Central memory CD8-positive, alpha-beta T cell (primary cell): ENCODE results near the gene ARVCF.
A peak's percentile ranks its signal among the peaks of the same experiment; 100 is the strongest.

Source experiments
- ATAC-seq: fragments of 150-1000 bp; cut with Tn5 transposase; replicated peaks from 2 replicates; pipeline ENCODE4 v1.10.0; 2022; ENCODE audit warnings: mild to moderate bottlenecking, moderate FRiP score, moderate number of reproducible peaks; ENCODE audit not compliant: poor library complexity, severe bottlenecking; ENCODE audit errors: extremely low read depth
- DNase-seq, 2 donors: peaks; one replicate each; pipeline ENCODE4 v3.0.0; 2021; ENCODE audit warnings: low spot score in 2 of 2
- H3K27ac Mint-ChIP-seq: one replicate; pipeline ENCODE4 v1.8.0; 2022; ENCODE audit warnings: low read depth, mild to moderate bottlenecking, moderate library complexity, mixed read lengths
- H3K27me3 Mint-ChIP-seq: one replicate; pipeline ENCODE4 v1.8.0; 2022; ENCODE audit warnings: mixed read lengths
- H3K36me3 Mint-ChIP-seq: one replicate; pipeline ENCODE4 v1.8.0; 2022; ENCODE audit warnings: mild to moderate bottlenecking, moderate library complexity, mixed read lengths; ENCODE audit not compliant: insufficient read depth
- H3K4me1 Mint-ChIP-seq: one replicate; pipeline ENCODE4 v1.8.0; 2022; ENCODE audit warnings: mixed read lengths
- H3K4me3 Mint-ChIP-seq: one replicate; pipeline ENCODE4 v1.8.0; 2022; ENCODE audit warnings: mild to moderate bottlenecking, moderate library complexity, mixed read lengths
- H3K9me3 Mint-ChIP-seq: one replicate; pipeline ENCODE4 v1.8.0; 2022; ENCODE audit warnings: mixed read lengths

The ARVCF gene

GRCh38 chr22:20043997-20044342, 27.3 kb upstream of the ARVCF start:
- Mint-ChIP-seq H3K4me1 (peaks cover 11% of the 10 kb centered on the region), H3K4me3 (no peak overlapping the region), H3K27me3 (no peaks in the 10 kb centered on the region), H3K9me3 (no peaks in the 10 kb centered on the region), H3K27ac (no peak overlapping the region), H3K36me3 (peaks cover 34% of the 10 kb centered on the region)
- ATAC-seq: no peak
- no peak for DNase-seq

- Mint-ChIP-seq H3K4me3 (no peak overlapping the region), H3K36me3 (peaks cover 34% of the 10 kb centered on the region), H3K9me3 (no peaks in the 10 kb centered on the region), H3K4me1 (peaks cover 11% of the 10 kb centered on the region), H3K27me3 (no peaks in the 10 kb centered on the region), H3K27ac (no peak overlapping the region)
- ATAC-seq (no peak), DNase-seq (no peak)
Observed at GRCh38 chr22:20043057-20043996, 26.7 kb upstream of the ARVCF start.

GRCh38 chr22:20040327-20041200, 23.9 kb upstream of the ARVCF start:
- ATAC-seq: no peak
- Mint-ChIP-seq H3K4me1 (peaks cover 13% of the 10 kb centered on the region), H3K36me3 (peaks cover 19% of the 10 kb centered on the region)

GRCh38 chr22:20039683-20040325, 23.2 kb upstream of the ARVCF start:
- Mint-ChIP-seq H3K9me3 (no peaks in the 10 kb centered on the region), H3K4me3 (no peak overlapping the region), H3K36me3 (peaks cover 19% of the 10 kb centered on the region), H3K27ac (peak overlapping the region; percentile 12), H3K4me1 (peaks cover 20% of the 10 kb centered on the region), H3K27me3 (no peaks in the 10 kb centered on the region)
- DNase-seq (no peak), ATAC-seq (no peak)

More at GRCh38 chr22:20040327-20041200, 23.9 kb upstream of the ARVCF start:
- no peaks in the 10 kb centered on the region for H3K27me3 Mint-ChIP-seq
- H3K27ac Mint-ChIP-seq: peak overlapping the region; percentile 12
- DNase-seq: no peak
- no peaks in the 10 kb centered on the region for H3K9me3 Mint-ChIP-seq
- H3K4me3 Mint-ChIP-seq: no peak overlapping the region

- Mint-ChIP-seq H3K27me3 (no peaks in the 10 kb centered on the region), H3K4me3 (no peak overlapping the region), H3K27ac (no peak overlapping the region), H3K9me3 (no peaks in the 10 kb centered on the region), H3K4me1 (peaks cover 32% of the 10 kb centered on the region), H3K36me3 (peaks cover 18% of the 10 kb centered on the region)
- ATAC-seq (no peak), DNase-seq (no peak)
Observed at GRCh38 chr22:20038574-20038973, 22.0 kb upstream of the ARVCF start.

DNA sequence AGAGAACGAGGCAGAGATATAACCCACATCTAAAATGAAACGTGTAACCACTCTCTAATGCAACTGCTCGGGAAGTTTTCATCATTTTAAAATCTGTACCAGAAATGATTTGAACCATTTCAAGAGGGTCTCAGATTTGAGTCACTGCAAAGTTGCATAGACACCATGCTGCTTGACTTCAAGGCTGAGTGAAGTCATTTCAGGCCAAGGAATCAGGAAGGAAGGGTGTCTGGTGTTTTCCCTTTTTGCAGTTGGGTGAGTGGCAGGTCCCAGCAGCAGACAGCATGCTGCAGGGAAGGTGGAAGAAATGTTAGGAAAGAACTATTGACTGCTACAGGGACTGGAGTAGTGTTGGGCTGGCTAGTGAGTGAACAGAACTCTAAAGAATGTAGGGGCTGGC, 20.8 kb upstream of the ARVCF start:
- peaks cover 34% of the 10 kb centered on the region for H3K4me1 Mint-ChIP-seq
- H3K9me3 Mint-ChIP-seq: no peaks in the 10 kb centered on the region
- no peak for DNase-seq
- peaks cover 16% of the 10 kb centered on the region for H3K36me3 Mint-ChIP-seq
- ATAC-seq: no peak
- H3K27ac Mint-ChIP-seq: peak overlapping the region; percentile 71
- no peaks in the 10 kb centered on the region for H3K27me3 Mint-ChIP-seq
- H3K4me3 Mint-ChIP-seq: no peak overlapping the region

GRCh38 chr22:20036535-20037392, 20.1 kb upstream of the ARVCF start:
- H3K4me1 Mint-ChIP-seq: peaks cover 40% of the 10 kb centered on the region
- DNase-seq (no peak), ATAC-seq (no peak)
- H3K27ac Mint-ChIP-seq: peak overlapping the region; percentile 71
- H3K27me3 Mint-ChIP-seq: no peaks in the 10 kb centered on the region
- H3K9me3 Mint-ChIP-seq: no peaks in the 10 kb centered on the region
- H3K4me3 Mint-ChIP-seq: no peak overlapping the region
- peaks cover 10% of the 10 kb centered on the region for H3K36me3 Mint-ChIP-seq

DNA sequence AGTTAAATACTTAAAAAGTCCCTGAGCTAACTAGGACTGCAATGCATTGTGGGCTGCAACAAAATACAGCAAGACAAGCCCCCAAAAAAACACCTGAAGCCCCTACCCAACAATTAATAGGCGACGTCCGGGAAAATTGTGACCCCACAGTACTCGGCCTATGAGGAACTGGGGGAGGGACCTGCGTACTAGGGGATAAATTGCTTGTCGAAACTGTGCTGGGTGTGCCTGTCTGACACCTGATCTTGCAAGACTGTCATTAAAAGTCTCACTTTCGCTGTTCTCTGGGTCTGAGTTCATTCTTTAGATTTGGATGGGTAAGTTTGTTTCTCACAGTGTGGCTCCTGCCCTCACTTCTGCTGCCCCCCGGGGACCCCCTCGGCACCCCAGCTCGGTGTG, 19.5 kb upstream of the ARVCF start:
- DNase-seq: no peak
- H3K9me3 Mint-ChIP-seq: no peaks in the 10 kb centered on the region
- ATAC-seq: peak; percentile 25
- peaks cover 46% of the 10 kb centered on the region for H3K4me1 Mint-ChIP-seq
- no peak overlapping the region for H3K4me3 Mint-ChIP-seq
- peak overlapping the region; percentile 71 for H3K27ac Mint-ChIP-seq
- no peaks in the 10 kb centered on the region for H3K27me3 Mint-ChIP-seq
- H3K36me3 Mint-ChIP-seq: peaks cover 9% of the 10 kb centered on the region

DNA sequence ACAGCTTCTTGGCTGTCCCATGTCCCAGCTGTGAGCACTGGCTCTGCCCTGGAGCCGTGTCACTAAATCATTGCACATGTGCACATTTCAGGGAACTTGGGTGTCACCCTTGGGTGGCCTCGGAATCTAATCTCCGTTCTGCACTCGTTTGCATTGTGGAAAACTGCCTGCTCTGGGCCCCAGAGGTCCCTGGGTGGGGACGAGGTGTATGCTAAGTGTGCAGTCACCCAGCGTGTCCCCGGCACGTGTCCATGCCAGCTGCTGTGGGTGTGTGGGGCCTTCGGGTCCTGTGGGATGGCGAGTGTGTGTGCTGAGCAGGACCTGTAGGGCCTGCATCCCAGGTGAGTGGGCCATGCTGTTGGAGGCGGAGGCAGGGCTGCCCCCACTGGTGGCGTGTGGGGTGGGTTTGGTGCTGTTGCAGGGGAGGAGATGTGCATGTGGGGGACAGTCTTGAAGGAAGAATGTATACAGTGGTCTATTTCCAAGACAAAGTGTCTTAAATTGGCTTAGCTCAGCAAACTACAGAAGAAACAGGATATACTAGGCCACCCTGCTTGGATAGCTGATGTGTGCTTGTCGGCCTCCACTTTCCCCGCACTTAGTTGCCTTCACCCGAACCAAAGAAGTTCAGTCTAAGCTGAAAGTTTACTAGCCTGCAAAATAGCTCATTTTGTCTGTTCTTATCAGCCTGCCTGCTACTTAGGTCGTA, 18.9 kb upstream of the ARVCF start:
- Mint-ChIP-seq H3K27ac (no peak overlapping the region), H3K9me3 (no peaks in the 10 kb centered on the region), H3K4me1 (peaks cover 46% of the 10 kb centered on the region), H3K36me3 (peaks cover 9% of the 10 kb centered on the region), H3K27me3 (no peaks in the 10 kb centered on the region), H3K4me3 (no peak overlapping the region)
- DNase-seq (no peak), ATAC-seq (no peak)

- Mint-ChIP-seq H3K27ac (no peak overlapping the region), H3K36me3 (peaks cover 9% of the 10 kb centered on the region), H3K9me3 (no peaks in the 10 kb centered on the region), H3K4me3 (no peak overlapping the region), H3K4me1 (peaks cover 47% of the 10 kb centered on the region), H3K27me3 (no peaks in the 10 kb centered on the region)
- no peak for ATAC-seq
- DNase-seq: no peak
Observed at GRCh38 chr22:20034143-20034542, 17.5 kb upstream of the ARVCF start.

GRCh38 chr22:20033045-20033706, 16.6 kb upstream of the ARVCF start:
- Mint-ChIP-seq H3K4me1 (peaks cover 51% of the 10 kb centered on the region), H3K27me3 (no peaks in the 10 kb centered on the region), H3K9me3 (no peaks in the 10 kb centered on the region), H3K36me3 (peaks cover 6% of the 10 kb centered on the region), H3K27ac (no peak overlapping the region), H3K4me3 (no peak overlapping the region)
- DNase-seq (no peak), ATAC-seq (no peak)
